ENCODE data around the gene RCAN2. TPM values are rescaled to one million over a fixed set of nuclear protein-coding genes. Genes with fewer than 3 reads are reported as not detected.

Gene RCAN2
- total and polyA plus RNA-seq, 9 of the 15 experiments (the other 6 are each of a cell fraction or from before 2014, with no cell fraction given), result 0.04 TPM; not detected in 8

GRCh38 chr6:46258249-46258648 is 233.0 kb downstream of the RCAN2 start:
- intact Hi-C loops (cut with micrococcal nuclease) (no loop called here), in situ Hi-C loops (cut with MboI) (no loop called here)
- H3K27me3 ChIP-seq (ENCODE audit: control insufficient read depth in 2 of 2, insufficient read depth in 2 of 2, low read length in 2 of 2), result no peaks in the 10 kb centered on the region
- no peak overlapping the region for H3K4me3 ChIP-seq
- TF ChIP-seq PRDM10 (IDR thresholded peaks at IDR 0.05; ENCODE audit: partially characterized antibody), result no peak
- no peak for TF ChIP-seq MYBL2 (IDR thresholded peaks at IDR 0.05; ENCODE audit: low read depth)
- TF ChIP-seq MYBL2 (CRISPR knock-in tag; IDR thresholded peaks at IDR 0.05; ENCODE audit: borderline replicate concordance), result no peak
- 0 out of 2 replicates have a peak, but pooled peaks have one; percentile 13 for TF ChIP-seq SPI1 (IDR thresholded peaks at IDR 0.05; ENCODE audit: borderline replicate concordance, low read depth, low read length)
- H4K20me1 ChIP-seq (replicated peaks; ENCODE audit: control insufficient read depth, insufficient read depth, low read length), result no peaks in the 10 kb centered on the region
- H3K9ac ChIP-seq (ENCODE audit: insufficient read depth in 1 of 2, low read depth in 2 of 2, low read length in 2 of 2), result no peak overlapping the region
- H3K4me2 ChIP-seq (ENCODE audit: insufficient read depth, low read length), result no peak overlapping the region
- FAIRE-seq, result no peak
- no peaks in the 10 kb centered on the region for H3K4me1 ChIP-seq (replicated peaks in 1 of 2; ENCODE audit: control insufficient read depth in 2 of 2, insufficient read depth in 2 of 2, low read length in 2 of 2)
- BruUV-seq (replicated peaks), result no TSS peak
- 0% methylated on average over 2 of the region's 2 CpGs for WGBS (ENCODE audit: insufficient coverage, low coverage, missing lambda C conversion rate)
- no peaks in the 10 kb centered on the region for H3K79me2 ChIP-seq (ENCODE audit: control insufficient read depth, insufficient read depth, low read length)
- no peak for ATAC-seq
- ChIA-PET CTCF (ENCODE audit: low intra/inter-chr PET ratio) (no interaction called here), POLR2A (no interaction called here)
- no peaks in the 10 kb centered on the region for H3K9me3 ChIP-seq (replicated peaks; ENCODE audit: control insufficient read depth, insufficient read depth, low read depth, low read length)
- H2AFZ ChIP-seq (ENCODE audit: low read depth, low read length), result no peak overlapping the region
- DNase-seq (ENCODE audit: extremely low read depth in 1 of 4, low spot score in 3 of 4), result no peak
- H3K36me3 ChIP-seq (ENCODE audit: control insufficient read depth, insufficient read depth, low read length), result no peaks in the 10 kb centered on the region
- no peak overlapping the region for H3K27ac ChIP-seq (ENCODE audit: extremely low read depth, low read depth, low read length)
- no peaks in the 10 kb centered on the region for H3K9me1 ChIP-seq (ENCODE audit: control insufficient read depth, insufficient read depth, low read length)

Data from K562 (cell line).